ENCODE results near the gene BTK.

Gene BTK

DNA sequence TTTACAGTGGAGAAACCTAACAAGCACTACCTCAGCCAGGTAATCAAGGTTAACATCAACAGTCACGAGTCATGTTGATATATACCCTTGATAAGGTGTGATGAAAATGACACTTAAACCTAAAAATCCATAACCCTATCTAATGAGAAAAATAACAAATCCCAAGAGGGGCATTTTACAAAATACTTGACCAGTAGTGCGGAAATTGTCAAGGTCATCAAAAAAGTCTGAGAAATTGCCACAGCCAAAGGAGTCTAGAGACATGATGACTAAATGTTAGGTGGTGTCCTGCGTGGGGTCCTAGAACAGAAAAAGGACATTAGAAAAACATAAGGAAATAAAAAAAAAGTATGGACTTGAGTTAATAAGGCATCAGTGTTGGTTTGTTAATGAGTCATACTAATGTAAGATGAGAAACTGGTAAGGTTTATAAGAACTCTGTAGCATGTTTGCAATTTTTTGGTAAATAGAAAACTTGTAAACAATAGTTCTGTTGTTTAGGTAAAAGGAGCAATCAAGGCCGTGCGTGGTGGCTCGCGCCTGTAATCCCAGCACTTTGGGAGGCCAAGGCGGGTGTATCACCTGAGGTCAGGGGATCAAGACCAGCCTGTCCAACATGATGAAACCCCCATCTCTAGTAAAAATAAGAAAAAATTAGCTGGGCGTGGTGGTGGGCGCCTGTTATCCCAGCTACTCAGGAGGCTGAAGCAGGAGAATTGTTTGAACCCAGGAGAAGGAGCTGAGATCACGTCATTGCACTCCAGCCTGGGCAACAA is 7.7 kb upstream of the BTK start:
- no peak for DNase-seq

DNA sequence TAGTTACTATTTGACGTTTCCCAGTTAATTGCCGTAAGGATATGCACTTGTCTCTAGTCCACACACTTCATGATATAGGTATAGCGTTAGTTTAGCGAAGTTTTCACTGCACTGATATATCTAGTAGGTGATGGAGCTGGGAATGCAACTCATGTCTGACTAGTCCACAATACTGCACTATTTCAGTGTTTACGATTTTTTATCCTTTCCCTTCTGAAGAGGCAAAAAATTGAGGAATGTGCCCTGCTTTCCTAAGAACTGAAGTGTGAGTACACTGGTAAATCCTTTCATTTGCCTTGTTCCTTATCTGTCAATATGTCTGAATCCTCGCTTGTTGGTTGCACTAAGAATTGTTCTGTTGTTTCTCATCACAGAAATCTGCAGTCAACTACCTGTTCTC is 5.8 kb upstream of the BTK start:
- DNase-seq: no peak

DNA sequence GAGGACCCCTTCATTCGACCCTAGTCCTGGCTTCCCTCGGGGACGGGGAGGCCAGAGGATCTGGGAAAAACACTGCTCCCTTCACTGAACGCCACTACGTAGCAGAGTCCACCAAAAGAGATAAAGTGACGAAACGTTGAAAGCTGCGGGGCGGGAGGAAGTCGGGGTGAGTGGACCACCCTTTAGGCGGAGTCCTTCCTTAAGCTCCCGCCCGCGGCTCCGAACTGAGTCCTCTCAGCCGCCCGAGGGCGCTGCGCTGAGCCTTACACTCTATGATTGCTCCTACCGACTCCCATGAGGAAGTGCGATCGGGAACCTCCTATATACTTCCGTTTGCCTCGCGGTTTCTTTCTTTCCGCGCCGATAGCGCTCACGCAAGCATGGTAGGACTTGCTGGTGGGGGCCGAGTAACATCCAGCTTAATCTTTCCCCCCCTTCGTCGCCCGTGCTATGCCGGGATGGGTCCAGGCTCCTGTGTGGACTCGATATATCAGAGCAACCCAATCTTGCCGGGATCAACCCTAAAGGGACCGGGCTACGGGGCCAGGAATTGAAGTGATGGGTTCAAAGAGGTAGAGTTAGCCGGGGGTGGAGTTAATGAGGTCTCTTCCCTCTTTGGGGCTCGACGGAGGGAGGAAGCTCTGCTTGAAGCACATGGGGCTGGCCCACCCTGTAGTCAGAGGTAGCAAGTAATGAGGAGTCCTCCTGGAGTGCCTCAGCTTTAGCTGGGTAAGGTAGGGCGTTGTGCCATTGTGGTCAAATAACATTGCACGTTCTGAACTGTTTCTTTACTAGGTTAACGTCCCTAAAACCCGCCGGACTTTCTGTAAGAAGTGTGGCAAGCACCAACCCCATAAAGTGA is 4.9 kb upstream of the BTK start, which contains the start of gene RPL36A:
Gene RPL36A (plus strand): TSS at position 348 of the 862 bp plus-strand sequence. CDS start 33 bp downstream, at position 381.
- DNase-seq: peak; percentile 84

DNA sequence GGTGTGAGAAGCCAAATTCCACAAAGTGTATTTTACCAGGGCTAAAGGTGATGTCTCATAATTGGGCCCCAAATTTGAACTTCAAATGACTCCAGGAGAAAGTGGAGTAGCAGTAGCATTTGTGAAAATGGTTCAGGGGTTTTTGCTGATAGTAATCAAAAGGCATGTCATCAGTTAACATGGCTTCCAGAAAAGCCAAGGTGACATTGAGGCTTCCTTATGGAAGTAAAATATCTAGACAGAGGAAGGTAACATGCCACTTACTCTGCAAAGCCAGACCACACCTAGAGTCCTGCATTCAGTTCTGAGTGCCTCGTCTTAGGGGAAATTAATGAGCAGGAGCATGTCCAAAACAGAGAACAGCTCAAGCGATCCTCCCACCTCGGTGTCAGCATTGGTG is 2.6 kb upstream of the BTK start:
- DNase-seq: no peak

DNA sequence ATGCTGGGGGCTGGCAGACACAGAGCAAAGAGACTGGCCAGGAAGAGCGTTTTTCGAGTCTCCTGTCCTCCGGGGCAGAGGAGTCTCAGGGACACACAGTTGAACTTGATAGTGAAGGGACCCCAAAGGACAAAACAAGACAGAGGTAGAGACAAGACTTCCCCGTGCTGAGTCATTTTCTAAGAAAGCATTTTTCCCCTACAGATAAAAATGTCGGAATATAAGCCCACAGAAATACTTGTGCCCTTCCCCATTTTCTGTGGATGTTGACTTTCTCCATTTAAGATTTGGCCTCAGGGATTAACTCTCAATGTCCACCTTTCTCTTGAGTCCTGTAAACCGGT is 523 bp upstream of the BTK start:
- no peak for DNase-seq

DNA sequence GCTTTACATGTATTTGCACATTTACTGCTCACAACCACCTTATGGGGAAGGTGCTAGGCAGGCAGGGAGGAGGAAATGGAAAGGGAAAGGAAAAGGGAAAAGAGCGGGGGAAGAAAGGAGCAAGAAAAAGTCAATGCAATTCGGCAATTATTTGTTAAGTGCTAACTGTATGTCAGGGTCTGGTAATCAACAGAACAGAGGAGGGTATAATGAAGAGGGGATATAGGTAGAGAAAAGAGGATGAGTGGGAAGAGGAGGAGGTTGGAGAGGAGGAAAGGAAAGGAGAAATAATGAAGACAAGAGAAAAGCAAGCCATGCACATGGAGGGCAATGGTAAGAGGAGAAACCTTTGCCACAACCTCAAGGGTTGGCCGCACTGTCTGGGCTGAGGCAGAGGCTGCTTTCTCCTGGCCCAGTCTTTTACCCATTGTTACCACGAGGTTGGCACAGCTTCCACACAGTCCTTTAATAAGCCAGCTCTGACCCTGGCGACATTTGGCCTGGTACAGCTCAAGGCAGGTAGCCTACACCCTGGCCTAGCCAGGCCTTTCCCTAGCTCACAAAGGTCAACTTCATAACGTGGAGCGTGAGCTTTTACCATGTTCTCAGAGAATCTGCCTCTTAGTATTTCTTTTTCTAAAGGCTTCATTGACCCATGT is 836 bp downstream of the BTK start:
- DNase-seq: no peak

DNA sequence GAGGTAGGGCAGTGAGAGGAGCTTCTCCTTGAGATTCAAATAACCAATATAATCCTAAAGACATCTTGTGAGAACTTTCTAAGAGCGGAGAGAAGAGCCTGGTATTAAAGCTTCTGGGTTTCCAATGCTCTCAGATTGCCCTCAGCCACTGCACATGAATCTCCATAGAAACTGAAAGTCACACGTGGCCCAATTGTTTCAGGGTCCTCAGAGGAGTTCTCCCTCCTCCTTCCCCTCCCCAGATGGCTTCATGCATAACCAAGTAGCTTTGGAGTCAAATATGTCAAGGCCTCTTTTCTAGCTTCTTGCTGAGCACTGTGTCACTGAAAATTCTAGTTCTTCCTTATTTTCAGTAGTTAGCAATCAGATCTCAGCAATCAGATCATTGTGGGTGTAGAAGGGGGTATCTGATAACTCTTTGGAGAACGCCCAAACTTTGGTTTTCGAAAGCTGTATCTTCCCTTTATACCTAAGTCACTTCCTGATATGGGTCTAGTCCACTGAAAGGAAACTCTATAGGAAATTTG is 2.2 kb downstream of the BTK start:
- no peak for DNase-seq

DNA sequence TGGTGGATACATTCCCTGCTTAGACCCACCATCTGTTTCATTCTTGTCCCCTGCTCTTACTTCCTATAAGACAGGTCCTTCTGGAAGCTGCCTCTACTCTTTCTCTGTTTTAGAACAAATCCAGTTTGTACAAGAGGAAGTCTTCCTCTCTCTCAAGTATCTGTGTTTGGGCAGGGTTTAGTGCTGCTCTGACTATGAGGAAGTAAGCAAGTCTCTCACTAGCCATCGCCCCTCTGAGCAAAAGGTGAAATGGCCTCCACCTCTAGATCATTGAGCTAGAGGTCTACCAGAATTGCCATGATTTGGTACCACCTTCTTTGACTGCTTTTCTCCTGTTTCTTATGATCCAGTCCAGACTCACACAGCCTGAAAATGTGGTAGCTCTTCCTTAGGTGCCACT is 8.4 kb downstream of the BTK start:
- no peak for DNase-seq

DNA sequence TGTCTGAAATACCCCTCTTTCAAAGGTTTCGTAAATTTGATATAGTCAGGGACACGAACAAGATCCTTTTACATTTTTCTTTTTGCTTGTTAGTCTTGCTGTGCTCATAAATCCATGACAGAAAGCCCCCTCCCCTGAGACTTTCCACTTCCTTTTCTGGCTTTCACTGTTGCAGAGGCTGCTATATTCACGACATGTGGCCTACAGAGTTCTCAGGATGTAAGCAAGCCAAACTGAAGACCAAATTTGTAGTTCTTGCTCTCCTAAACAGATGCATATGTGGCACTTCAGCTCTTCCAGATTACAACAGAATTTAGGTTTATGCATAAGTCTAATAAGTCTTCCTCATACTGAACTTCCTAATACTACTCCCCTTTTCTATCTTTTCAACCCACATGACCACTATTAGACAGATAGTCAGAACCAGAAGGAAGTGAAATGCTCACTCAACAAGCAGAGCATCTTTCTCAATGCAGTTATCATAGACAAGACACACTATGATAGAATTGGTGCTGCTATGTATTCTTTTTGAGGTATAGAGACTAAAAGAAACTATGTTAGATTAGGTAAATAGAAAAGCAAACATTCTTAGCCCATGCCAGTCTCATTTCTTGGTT is 15.0 kb downstream of the BTK start:
- DNase-seq: no peak

DNA sequence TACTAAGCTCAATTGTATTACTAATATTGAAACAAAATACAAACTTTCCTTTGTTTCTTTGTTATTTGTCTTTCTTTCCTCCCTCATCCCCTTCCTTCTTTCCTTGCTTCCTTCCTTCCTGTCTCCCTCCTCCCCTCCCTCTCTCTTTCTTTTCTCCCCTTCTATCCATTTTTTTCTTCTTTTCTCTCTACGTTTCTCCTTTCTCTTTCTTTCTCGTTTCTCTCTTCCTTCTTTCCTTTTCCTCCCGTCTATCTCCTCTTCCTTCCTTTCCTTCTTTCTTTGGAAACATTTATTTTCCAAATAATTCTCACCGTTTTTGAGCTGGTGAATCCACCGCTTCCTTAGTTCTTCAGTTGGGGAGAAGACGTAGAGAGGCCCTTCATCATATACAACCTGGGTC is 16.3 kb downstream of the BTK start:
- no peak for DNase-seq

DNA sequence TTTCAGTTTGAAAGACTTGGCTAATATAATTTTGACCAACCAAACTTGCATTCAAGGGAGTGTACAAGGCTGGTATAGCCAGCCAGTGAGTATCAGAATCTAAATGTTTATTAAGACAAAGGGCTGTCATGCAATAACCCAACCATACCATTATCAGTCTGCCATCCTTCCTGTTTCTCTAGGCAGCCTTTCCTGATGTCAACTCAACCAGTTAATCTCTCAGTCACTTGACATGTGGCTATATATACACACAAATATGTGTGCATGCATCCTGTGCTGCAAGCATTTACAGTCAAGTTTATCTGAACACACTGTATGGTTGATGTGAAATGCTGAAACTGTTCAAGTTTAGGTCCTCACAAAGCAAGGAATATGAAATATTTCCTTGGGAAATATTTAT is 17.2 kb downstream of the BTK start:
- DNase-seq: no peak

DNA sequence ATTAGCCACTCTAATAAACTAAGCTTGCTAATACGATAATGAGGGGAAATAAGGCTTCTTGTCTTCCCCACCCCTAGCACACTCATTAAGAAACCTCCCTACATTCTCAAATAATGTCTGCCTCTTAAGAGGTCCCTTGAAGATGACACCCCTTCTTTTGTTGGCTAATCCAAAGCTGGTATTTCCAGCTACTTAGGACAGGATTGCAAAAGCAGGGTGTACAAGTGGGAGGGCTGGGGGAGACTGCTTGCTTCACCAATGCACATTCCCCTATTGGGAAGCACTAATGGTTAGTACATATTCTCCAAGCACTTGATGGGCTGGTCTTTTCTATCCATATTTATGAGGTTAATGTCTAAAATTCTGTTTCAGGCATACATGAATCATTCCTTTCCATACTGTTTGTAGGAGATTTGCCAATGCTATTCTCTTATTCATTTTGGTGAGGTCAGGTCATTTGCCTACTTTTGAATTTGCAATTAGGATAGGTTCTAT is 20.6 kb downstream of the BTK start:
- DNase-seq: no peak

DNA sequence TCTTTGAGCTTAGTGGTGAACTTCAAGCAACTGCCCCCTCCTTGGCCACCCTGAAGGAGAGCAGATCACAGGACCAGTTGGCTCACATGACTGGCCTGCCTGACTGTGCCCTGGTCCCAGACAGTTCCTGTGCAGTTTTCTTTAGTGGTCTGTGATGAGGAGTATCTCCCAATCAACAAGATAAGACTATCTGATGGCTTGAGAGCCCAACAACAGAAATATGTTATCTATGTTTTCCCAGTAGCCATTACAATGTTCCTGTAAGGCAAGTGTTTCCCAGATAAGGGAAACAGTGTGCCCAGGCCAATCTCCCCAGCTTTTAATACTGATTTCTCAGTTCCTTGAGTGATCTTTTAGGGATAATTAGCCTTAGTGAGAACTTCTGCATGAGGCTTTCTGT is 23.2 kb downstream of the BTK start:
- DNase-seq: no peak

DNA sequence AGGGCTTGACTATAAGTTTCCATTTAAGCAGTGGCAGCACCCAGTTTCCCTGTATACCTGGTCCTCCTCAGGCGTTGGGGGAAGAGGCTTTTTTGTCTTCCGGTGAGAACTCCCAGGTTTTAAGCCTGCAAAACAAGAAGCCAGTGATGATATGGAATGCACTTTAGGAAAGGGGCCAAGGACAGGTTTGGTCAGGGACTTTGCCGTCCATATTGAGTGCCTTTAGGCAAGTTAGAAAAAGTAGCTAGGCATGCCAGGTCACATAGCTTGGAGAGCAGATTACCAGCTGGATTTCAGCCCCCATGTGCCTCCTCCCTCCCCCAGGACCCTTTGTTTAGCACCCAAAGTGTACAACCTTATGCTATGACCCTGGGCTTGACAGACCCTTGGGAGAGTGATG is 23.9 kb downstream of the BTK start:
- no peak for DNase-seq

DNA sequence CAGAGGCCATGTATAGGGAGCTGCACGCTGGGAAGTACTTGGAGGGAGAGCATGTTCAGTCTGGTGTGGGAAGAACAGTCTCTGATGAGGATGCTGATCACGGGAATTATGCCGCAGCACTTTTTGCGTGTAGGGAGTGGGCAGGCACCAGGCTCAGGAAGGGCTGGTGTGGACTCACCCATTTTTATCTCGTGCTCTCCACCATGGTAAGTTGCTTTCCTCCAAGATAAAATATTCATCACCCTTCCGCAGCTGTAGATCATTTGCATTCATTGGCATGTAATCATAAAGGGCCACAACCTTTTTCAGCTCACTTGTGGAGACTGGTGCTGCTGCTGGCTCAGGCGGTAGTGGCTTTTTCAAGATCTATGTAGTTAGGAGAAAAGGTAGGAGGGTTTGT is 25.6 kb downstream of the BTK start:
- DNase-seq: no peak

DNA sequence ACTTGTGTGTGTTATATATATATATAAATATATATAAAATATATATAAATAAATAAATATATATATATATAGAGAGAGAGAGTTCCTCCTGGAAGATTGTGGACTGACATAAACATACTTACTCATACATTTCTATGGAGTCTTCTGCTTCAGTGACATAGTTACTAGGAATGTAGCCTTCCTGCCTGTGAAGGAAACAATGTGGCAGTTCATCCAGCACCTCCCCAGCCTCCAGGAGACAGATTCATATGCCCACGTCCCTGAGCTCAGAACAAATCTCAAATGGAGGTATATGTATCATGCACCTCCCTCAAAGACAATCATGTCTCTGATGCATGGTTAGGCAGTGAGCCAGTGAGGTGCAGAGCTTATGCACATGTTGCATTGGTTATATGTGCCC is 26.0 kb downstream of the BTK start:
- DNase-seq: no peak

DNA sequence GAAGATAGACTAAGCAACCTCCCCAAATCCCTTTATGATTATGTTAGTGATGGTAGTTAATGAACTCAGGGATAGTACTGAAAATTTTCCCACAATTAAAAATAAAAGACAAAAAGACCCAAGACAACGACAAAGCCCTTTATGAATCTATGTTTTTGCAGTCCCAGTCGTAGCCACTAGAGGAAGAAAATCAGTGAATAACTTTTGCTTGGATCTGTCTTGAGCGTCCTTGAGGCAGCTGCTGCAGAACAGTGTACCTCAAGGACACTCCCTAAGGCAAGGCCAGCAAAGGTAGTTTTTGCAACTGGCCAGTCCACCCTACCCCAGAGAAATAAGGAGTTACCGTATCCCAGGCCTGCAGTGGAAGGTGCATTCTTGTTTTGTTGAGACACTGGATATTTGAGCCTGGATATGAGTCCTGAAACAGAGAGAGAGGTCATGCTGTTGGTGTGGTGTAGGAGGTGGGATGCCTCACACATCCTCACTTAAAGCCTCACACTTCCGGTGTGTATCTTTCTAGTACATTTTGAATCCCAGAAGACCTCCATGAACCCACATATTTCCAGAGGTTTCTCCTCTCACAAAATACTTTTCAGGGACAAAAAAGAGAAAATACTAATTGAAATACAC is 28.7 kb downstream of the BTK start:
- no peak for DNase-seq

DNA sequence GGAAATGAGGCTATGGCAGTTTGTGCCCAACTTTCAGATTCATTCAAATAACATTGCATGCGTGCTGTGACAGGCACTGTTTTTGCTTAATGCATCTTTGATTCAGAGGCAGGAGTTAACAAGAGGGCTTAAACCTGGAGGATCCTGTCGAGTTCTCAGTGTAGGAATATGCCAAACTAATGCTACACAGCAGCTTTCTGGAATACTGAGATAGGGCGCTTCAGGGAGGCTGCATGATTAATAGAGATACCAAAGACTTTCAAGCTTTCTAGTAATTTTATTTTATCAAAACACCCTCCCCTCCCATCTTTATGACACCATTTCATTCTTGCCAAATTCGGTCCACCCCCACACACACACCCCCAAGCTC is 36.8 kb downstream of the BTK start:
- no peak for DNase-seq

DNA sequence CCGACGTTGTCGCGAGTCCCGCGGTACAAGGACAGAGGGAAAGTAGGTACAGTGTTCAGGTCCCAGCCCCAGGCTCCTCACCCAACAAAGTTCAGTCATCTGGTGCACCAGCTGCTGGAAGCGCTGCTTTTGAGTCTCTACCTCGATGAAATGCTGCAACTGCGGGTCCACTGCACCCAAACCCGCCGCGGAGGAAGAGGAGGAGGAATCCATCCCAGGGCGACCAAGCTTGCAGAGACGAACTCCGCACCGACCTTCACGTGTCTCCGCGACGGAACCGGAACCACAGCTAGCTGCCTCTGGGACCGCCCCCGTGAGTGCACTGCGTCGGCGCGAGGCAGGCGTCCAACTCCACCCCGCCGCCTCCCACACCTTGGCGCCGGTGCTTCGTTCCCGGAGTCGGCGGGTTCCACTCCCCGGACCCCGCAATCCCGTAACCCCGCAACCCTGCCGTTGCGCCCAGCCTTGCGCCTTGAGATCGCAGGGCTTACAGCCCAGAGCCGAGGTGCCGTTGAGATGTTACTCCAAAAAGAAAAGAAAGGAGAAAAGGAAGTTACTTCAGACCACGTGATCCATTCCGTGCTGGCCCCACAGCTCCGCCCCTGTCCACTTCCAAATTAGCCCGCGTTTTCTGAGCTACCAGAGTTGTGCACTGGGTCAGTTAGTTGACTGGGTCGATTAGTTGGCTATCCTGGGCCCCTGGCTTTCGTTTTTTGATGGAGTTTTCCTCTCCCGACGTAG is 37.4 kb downstream of the BTK start, which contains the start of gene TIMM8A:
Gene TIMM8A (minus strand): TSS at position 291 of the 741 bp plus-strand sequence. CDS start 78 bp downstream, at position 213.
- DNase-seq: peak; percentile 51

DNA sequence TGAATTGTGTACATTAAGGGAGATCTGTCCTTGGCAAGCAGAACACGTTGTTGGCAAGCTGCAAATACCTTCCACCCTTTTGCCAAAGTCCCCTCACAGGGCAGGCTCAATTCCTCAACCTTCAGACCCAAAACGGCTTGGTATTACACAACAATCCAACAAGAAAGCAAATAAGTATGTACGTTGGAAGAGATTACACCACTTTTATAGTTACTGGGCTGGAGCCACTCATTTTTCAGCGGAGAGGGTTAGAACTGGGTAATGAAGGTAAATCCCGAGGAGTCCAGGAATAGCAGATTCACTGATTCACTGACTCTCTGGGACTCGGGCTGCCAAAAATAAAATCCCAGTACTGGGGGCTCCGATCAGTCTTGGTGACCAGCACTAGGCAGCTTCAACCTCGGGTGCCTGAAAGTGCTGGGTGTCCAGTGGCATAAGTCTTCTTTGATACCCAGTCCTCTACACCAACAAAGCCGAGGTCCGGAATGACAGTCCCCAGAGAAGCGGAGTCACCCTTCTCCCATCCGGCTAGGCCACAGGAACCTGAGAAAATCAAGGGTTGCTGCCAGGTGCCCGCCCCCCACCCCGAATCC is 38.0 kb downstream of the BTK start:
- no peak for DNase-seq

DNA sequence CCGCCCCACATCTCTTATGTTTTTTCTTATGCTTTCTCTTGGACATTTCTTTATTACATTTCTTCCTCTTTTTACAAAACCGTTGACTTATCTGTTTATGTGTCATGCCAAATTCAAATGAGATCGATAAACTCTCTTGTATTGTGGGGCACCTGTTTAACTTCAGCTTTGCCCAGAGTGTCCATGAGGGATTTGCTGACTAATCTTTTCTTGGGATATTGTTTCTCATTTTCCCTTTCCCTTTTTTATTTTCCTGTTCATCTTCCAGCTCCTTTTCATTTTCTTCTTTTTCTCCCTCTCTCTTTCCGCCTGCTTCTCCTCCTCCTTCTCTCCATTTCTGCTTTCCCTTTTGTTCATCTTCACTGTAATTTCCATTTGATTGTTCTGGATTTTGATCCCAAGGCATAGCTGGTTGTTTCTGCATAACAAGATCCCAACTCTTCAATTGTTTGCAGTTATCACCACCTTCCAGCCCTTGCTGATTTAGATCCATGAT is 48.2 kb downstream of the BTK start:
- DNase-seq: no peak
